ENCODE data around the gene SORCS2. TPM values are rescaled to one million over a fixed set of nuclear protein-coding genes. Genes with fewer than 3 reads are reported as not detected.
A peak's percentile ranks its signal among the peaks of the same experiment; 100 is the strongest.

SORCS2 gene
- total and polyA plus RNA-seq, 2 of the 13 experiments (the other 11 are each of a cell fraction or from before 2014, with no cell fraction given): 0.82 to 1.0 TPM

GRCh38 chr4:7210824-7211223 is 18.5 kb downstream of the SORCS2 start:
- CTCF ChIA-PET (ENCODE audit: low intra/inter-chr PET ratio, low total read pairs): no interaction called here

GRCh38 chr4:7212101-7212674 is 19.9 kb downstream of the SORCS2 start:
- in situ Hi-C loops (cut with HindIII; ENCODE audit: extremely low pct_ligation_motif_present, low pct_unique_long_range_greater_than_20kb): no loop called here
- WGBS (ENCODE audit: low lambda C conversion rate): 25% methylated on average over 6 of the region's 6 CpGs
- ATAC-seq (peak; percentile 38; the same call in 2 of the 3 replicates), FAIRE-seq (no peak), DNase-seq (ENCODE audit: low spot score) (peak; percentile 38)
- CTCF ChIA-PET (ENCODE audit: low intra/inter-chr PET ratio, low total read pairs): no interaction called here
- no peaks in the 10 kb centered on the region for H3K79me2 ChIP-seq (ENCODE audit: insufficient read depth, low read length)
- peaks cover 8% of the 10 kb centered on the region for H3K9me3 ChIP-seq (ENCODE audit: low read length)
- BruUV-seq (replicated peaks): no TSS peak
- no peak overlapping the region for H3K27ac ChIP-seq (ENCODE audit: extremely low read length, insufficient read depth, low read length)
- H4K20me1 ChIP-seq (ENCODE audit: insufficient read depth, low read length): no peaks in the 10 kb centered on the region
- H3K4me3 ChIP-seq (replicated peaks in 1 of 3; ENCODE audit: insufficient read depth in 1 of 3, low read depth in 2 of 3, low read length in 3 of 3): no peak overlapping the region
- H3K4me2 ChIP-seq (ENCODE audit: low read depth, low read length): no peak overlapping the region
- POLR2A ChIA-PET: no interaction called here
- no peak overlapping the region for H3K9ac ChIP-seq (ENCODE audit: insufficient read depth, low read depth, low read length)
- H3K4me1 ChIP-seq (ENCODE audit: insufficient read depth, low read length): peaks cover 12% of the 10 kb centered on the region
- H2AFZ ChIP-seq (ENCODE audit: low read length): no peak overlapping the region
- intact Hi-C loops (cut with micrococcal nuclease; ENCODE audit: unreplicated experiment): no loop called here
- no peaks in the 10 kb centered on the region for H3K36me3 ChIP-seq (replicated peaks in 1 of 2; ENCODE audit: control insufficient read depth in 1 of 2, insufficient read depth in 2 of 2, low read length in 2 of 2)
- peaks cover 2 to 15% of the 10 kb centered on the region in 2 experiments; a peak in 4 of 5 replicates for H3K27me3 ChIP-seq (ENCODE audit: control insufficient read depth in 1 of 2, insufficient read depth in 2 of 2, low read length in 2 of 2)
- TF ChIP-seq GFI1 (CRISPR knock-in tag; IDR thresholded peaks at IDR 0.05; ENCODE audit: borderline replicate concordance) (no peak), TRIM22 (IDR thresholded peaks at IDR 0.05) (no peak), CEBPG (CRISPR knock-in tag; IDR thresholded peaks at IDR 0.05) (peak; percentile 76), CSRNP1 (CRISPR knock-in tag; IDR thresholded peaks at IDR 0.05) (no peak), SIX4 (CRISPR knock-in tag; IDR thresholded peaks at IDR 0.05) (peak; percentile 38; the same call in 1 of the 2 replicates), SP5 (CRISPR knock-in tag; IDR thresholded peaks at IDR 0.05; ENCODE audit: borderline replicate concordance, low read depth) (peak; percentile 62; the same call in 1 of the 2 replicates), ELF4 (CRISPR knock-in tag; IDR thresholded peaks at IDR 0.05; ENCODE audit: borderline replicate concordance) (no peak), GABPA (IDR thresholded peaks at IDR 0.05; ENCODE audit: low read depth, low read length) (peak; percentile 23; the same call in 1 of the 2 replicates), GABPA (CRISPR knock-in tag; IDR thresholded peaks at IDR 0.05; ENCODE audit: low read depth) (peak; percentile 65), ISL2 (CRISPR knock-in tag; IDR thresholded peaks at IDR 0.05) (no peak), HNRNPL (IDR thresholded peaks at IDR 0.05; ENCODE audit: low read depth, low read length) (no peak), ZNF329 (CRISPR knock-in tag; IDR thresholded peaks at IDR 0.05; ENCODE audit: low read depth) (peak; percentile 95)

More at GRCh38 chr4:7210824-7211223, 18.5 kb downstream of the SORCS2 start:
- WGBS (ENCODE audit: low lambda C conversion rate): 34% methylated on average over 4 of the region's 4 CpGs
- no TSS peak for BruUV-seq (replicated peaks)
- H3K4me1 ChIP-seq (ENCODE audit: insufficient read depth, low read length): peaks cover 11% of the 10 kb centered on the region
- no peak overlapping the region for H3K9ac ChIP-seq (ENCODE audit: insufficient read depth, low read depth, low read length)
- FAIRE-seq (no peak), DNase-seq (ENCODE audit: low spot score) (no peak), ATAC-seq (no peak)
- H3K36me3 ChIP-seq (replicated peaks in 1 of 2; ENCODE audit: control insufficient read depth in 1 of 2, insufficient read depth in 2 of 2, low read length in 2 of 2): no peaks in the 10 kb centered on the region
- peaks cover 4 to 29% of the 10 kb centered on the region in 2 experiments; a peak in 4 of 5 replicates for H3K27me3 ChIP-seq (ENCODE audit: control insufficient read depth in 1 of 2, insufficient read depth in 2 of 2, low read length in 2 of 2)
- H3K4me3 ChIP-seq (replicated peaks in 1 of 3; ENCODE audit: insufficient read depth in 1 of 3, low read depth in 2 of 3, low read length in 3 of 3): no peak overlapping the region
- H3K79me2 ChIP-seq (ENCODE audit: insufficient read depth, low read length): no peaks in the 10 kb centered on the region
- no peak overlapping the region for H2AFZ ChIP-seq (ENCODE audit: low read length)
- in situ Hi-C loops (cut with HindIII; ENCODE audit: extremely low pct_ligation_motif_present, low pct_unique_long_range_greater_than_20kb): no loop called here
- TF ChIP-seq ZNF558 (CRISPR knock-in tag; IDR thresholded peaks at IDR 0.05; ENCODE audit: borderline replicate concordance): no peak
- TF ChIP-seq ZMYM2 (CRISPR knock-in tag; IDR thresholded peaks at IDR 0.05): no peak
- TF ChIP-seq REPIN1 (CRISPR knock-in tag; IDR thresholded peaks at IDR 0.05; ENCODE audit: borderline replicate concordance, low read depth): no peak
- POLR2A ChIA-PET: no interaction called here
- no peaks in the 10 kb centered on the region for H4K20me1 ChIP-seq (ENCODE audit: insufficient read depth, low read length)
- peaks cover 8% of the 10 kb centered on the region for H3K9me3 ChIP-seq (ENCODE audit: low read length)
- no peak overlapping the region for H3K4me2 ChIP-seq (ENCODE audit: low read depth, low read length)
- intact Hi-C loops (cut with micrococcal nuclease; ENCODE audit: unreplicated experiment): no loop called here
- no peak overlapping the region for H3K27ac ChIP-seq (ENCODE audit: extremely low read length, insufficient read depth, low read length)
